ENCODE data around the gene GPBP1.

The GPBP1 gene

DNA sequence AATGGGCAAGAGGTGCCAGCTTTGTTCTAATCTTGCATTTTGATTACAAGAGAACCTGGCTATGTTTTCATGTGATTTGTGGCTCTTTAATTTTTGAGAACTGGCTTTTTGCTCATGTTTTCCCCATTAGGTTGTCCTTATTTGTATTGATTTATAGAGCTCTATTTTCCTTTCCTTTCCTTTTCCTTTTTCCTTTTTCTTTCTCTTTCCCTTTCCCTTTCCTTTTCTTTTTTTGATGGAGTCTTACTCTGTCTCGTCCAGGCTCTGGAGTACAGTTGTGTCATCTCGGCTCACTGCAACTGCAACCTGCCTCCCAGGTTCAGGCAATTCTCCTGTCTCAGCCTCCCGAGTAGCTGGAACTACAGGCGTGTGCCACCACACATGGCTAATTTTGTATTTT, 55.5 kb downstream of the GPBP1 start:
- no peak overlapping the region for H3K27ac ChIP-seq (ENCODE audit: low read depth, low read length)
- no peaks in the 10 kb centered on the region for H3K27me3 ChIP-seq (ENCODE audit: control insufficient read depth in 5 of 5, insufficient read depth in 4 of 5, low read length in 5 of 5)
- peaks cover 18 to 33% (median 25%) of the 10 kb centered on the region in 5 donors for H3K36me3 ChIP-seq (ENCODE audit: control insufficient read depth in 5 of 5, insufficient read depth in 5 of 5, low read length in 5 of 5)
- H3K9ac ChIP-seq (ENCODE audit: low read length in 5 of 5), result no peak overlapping the region
- no peaks in the 10 kb centered on the region for H3K9me3 ChIP-seq (ENCODE audit: control insufficient read depth in 5 of 5, low read length in 5 of 5)
- H3K4me3 ChIP-seq (ENCODE audit: low read depth in 1 of 5, low read length in 5 of 5), result no peak overlapping the region
- peaks cover 0 to 5% (median 0%) of the 10 kb centered on the region in 5 donors for H3K4me1 ChIP-seq (ENCODE audit: control insufficient read depth in 5 of 5, insufficient read depth in 5 of 5, low read length in 5 of 5)

DNA sequence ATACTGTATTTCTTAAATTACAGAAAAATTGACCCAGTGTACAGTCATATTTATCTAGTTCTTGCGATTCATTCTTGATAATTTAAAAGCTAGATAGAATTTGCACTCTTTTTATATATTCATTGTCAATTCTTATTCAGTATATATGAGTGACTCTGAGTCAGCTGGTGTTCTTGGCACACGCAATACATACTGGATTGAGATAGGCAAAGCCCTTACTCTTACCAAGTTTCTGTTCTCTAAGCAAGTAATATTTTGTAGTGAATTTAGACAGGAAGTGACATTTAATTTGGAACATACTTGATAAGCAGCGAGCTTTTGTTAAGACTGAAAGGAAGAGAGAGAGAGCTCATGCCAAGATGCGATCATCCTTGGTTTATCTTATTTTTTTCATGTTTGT, 57.7 kb downstream of the GPBP1 start:
- H3K4me3 ChIP-seq (ENCODE audit: low read depth in 1 of 5, low read length in 5 of 5), result no peak overlapping the region
- H3K27me3 ChIP-seq (ENCODE audit: control insufficient read depth in 5 of 5, insufficient read depth in 4 of 5, low read length in 5 of 5), result no peaks in the 10 kb centered on the region
- no peak overlapping the region for H3K9ac ChIP-seq (ENCODE audit: low read length in 5 of 5)
- H3K27ac ChIP-seq (ENCODE audit: low read depth, low read length), result no peak overlapping the region
- peaks cover 20 to 28% (median 27%) of the 10 kb centered on the region in 5 donors for H3K36me3 ChIP-seq (ENCODE audit: control insufficient read depth in 5 of 5, insufficient read depth in 5 of 5, low read length in 5 of 5)
- peaks cover 0 to 5% (median 0%) of the 10 kb centered on the region in 5 donors for H3K4me1 ChIP-seq (ENCODE audit: control insufficient read depth in 5 of 5, insufficient read depth in 5 of 5, low read length in 5 of 5)
- H3K9me3 ChIP-seq (ENCODE audit: control insufficient read depth in 5 of 5, low read length in 5 of 5), result no peaks in the 10 kb centered on the region

DNA sequence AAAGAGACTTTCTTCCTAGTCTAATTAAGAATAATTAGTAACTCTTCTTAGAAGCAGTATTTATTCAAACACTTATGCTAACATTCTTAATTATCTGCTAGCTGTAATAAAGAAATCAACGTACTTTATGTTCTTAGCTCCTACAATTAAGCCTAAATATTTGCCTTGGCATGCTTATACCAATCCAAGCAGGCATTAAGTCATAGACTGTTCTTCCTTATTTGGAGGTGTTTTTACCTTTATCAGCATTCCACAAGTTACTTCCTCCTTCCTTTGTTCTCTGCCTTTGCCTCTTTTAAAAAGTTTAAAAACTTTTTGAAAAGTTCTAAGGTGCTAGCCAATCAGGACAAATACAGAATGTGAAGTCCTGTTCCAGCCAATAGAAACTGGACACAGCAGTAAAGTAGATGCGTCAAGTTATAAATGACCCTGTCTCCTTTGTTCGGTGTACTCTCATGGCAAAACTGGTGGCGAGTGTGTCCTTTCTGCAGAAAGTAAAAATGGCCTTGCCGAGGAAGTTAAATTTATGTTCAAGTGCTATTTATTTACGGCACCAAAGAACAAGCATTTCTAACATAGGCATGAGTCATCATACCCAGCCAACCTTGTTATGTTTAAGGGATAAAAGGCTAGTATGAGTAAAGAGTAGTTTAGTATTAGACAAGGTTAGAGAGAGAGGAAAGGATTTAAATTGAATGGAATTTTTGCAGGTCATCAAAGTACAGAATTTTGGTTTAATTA, 58.6 kb downstream of the GPBP1 start:
- peaks cover 21 to 30% (median 27%) of the 10 kb centered on the region in 5 donors for H3K36me3 ChIP-seq (ENCODE audit: control insufficient read depth in 5 of 5, insufficient read depth in 5 of 5, low read length in 5 of 5)
- H3K4me3 ChIP-seq (ENCODE audit: low read depth in 1 of 5, low read length in 5 of 5), result no peak overlapping the region
- H3K9me3 ChIP-seq (ENCODE audit: control insufficient read depth in 5 of 5, low read length in 5 of 5), result no peaks in the 10 kb centered on the region
- no peaks in the 10 kb centered on the region for H3K27me3 ChIP-seq (ENCODE audit: control insufficient read depth in 5 of 5, insufficient read depth in 4 of 5, low read length in 5 of 5)
- peaks cover 0 to 5% (median 0%) of the 10 kb centered on the region in 5 donors for H3K4me1 ChIP-seq (ENCODE audit: control insufficient read depth in 5 of 5, insufficient read depth in 5 of 5, low read length in 5 of 5)
- no peak overlapping the region for H3K9ac ChIP-seq (ENCODE audit: low read length in 5 of 5)
- H3K27ac ChIP-seq (ENCODE audit: low read depth, low read length), result no peak overlapping the region

DNA sequence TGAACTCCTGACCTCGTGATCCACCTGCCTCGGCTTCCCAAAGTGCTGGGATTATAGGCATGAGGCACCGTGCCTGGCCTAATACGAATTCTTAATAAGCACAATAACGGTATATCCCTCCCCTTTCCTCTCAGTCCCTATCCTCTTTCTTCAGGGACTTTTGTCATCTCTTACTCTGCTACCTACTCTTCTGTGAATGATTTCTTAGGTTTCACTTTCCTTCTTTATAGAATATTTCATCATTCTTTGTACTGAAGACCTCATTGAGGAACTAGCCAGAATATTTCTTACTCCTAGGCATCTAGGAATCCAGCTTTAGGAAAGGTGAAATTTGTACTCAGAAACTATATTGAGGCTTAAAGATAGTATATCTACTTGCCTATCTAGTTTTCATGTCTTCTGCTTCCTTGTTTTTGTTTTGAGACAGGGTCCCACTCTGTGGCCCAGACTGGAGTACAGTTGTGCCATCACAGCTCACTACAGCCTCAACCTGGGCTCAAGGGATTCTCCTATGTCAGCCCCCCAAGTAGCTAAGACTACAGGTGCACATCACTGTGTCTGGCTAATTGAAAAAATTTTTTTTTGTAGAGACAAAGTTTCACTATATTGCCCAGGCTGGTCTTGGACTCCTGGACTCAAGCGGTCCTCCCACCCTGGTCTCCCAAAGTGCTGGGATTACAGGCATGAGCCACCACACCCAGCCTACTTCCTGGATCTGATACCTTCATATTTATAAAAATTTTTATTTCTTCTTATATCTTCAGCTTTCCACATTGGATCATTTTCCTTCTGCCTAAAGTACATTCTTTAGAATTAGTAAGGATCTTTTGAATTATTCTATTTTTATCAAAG, 69.7 kb downstream of the GPBP1 start:
- Histone ChIP-seq H3K9ac (ENCODE audit: low read length in 5 of 5) (no peak overlapping the region), H3K27ac (ENCODE audit: low read depth, low read length) (no peak overlapping the region), H3K4me1 (ENCODE audit: control insufficient read depth in 5 of 5, insufficient read depth in 5 of 5, low read length in 5 of 5) (peaks cover 0 to 4% (median 0%) of the 10 kb centered on the region in 5 donors), H3K9me3 (ENCODE audit: control insufficient read depth in 5 of 5, low read length in 5 of 5) (no peaks in the 10 kb centered on the region), H3K27me3 (ENCODE audit: control insufficient read depth in 5 of 5, insufficient read depth in 4 of 5, low read length in 5 of 5) (no peaks in the 10 kb centered on the region), H3K36me3 (ENCODE audit: control insufficient read depth in 5 of 5, insufficient read depth in 5 of 5, low read length in 5 of 5) (peaks cover 16 to 28% (median 17%) of the 10 kb centered on the region in 5 donors), H3K4me3 (ENCODE audit: low read depth in 1 of 5, low read length in 5 of 5) (no peak overlapping the region)

DNA sequence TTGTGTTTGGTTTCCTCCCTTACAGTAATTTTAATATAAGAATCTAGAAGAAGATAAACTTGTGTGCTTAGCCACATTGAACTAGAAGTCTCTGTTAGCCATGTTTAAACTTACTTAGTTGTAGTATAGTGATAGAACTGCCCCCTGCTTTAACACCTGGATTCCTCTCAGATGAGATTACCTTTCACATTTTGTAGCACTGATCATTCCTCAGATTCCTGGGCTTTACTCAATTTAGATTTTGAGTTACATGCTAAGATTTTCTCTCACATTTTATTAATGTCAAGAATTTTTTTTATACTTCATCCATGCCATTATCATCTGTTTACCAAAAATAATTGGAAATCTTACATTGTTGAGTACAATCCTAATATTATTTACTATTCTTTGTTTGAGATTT, 70.5 kb downstream of the GPBP1 start:
- no peaks in the 10 kb centered on the region for H3K27me3 ChIP-seq (ENCODE audit: control insufficient read depth in 5 of 5, insufficient read depth in 4 of 5, low read length in 5 of 5)
- peaks cover 20 to 33% (median 24%) of the 10 kb centered on the region in 5 donors for H3K36me3 ChIP-seq (ENCODE audit: control insufficient read depth in 5 of 5, insufficient read depth in 5 of 5, low read length in 5 of 5)
- H3K4me1 ChIP-seq (ENCODE audit: control insufficient read depth in 5 of 5, insufficient read depth in 5 of 5, low read length in 5 of 5), result peaks cover 0 to 4% (median 0%) of the 10 kb centered on the region in 5 donors
- H3K27ac ChIP-seq (ENCODE audit: low read depth, low read length), result no peak overlapping the region
- H3K4me3 ChIP-seq (ENCODE audit: low read depth in 1 of 5, low read length in 5 of 5), result no peak overlapping the region
- H3K9me3 ChIP-seq (ENCODE audit: control insufficient read depth in 5 of 5, low read length in 5 of 5), result no peaks in the 10 kb centered on the region
- H3K9ac ChIP-seq (ENCODE audit: low read length in 5 of 5), result no peak overlapping the region

DNA sequence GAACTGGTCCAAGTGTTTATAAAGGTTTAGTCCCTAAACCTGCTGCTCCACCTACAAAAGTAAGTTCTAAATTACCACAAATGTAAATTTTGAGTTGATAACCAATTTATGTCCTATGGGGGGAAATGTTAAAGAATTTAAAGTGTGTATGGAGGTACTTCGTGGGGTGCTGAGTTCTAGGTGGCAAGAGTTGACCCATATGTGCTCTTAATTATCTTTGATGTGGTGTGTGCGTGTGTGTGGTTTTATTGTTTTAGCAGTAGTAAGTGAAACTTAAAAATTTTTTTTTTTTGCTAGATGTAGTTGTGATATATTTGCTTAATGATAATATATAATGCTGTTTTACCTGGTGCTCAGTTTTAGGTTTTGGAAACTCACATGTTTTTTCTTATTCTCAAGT, 72.6 kb downstream of the GPBP1 start:
- Histone ChIP-seq H3K27me3 (ENCODE audit: control insufficient read depth in 5 of 5, insufficient read depth in 4 of 5, low read length in 5 of 5) (no peaks in the 10 kb centered on the region), H3K27ac (ENCODE audit: low read depth, low read length) (no peak overlapping the region), H3K9me3 (ENCODE audit: control insufficient read depth in 5 of 5, low read length in 5 of 5) (no peaks in the 10 kb centered on the region), H3K4me1 (ENCODE audit: control insufficient read depth in 5 of 5, insufficient read depth in 5 of 5, low read length in 5 of 5) (peaks cover 0 to 4% (median 0%) of the 10 kb centered on the region in 5 donors), H3K36me3 (ENCODE audit: control insufficient read depth in 5 of 5, insufficient read depth in 5 of 5, low read length in 5 of 5) (peaks cover 29 to 50% (median 35%) of the 10 kb centered on the region in 5 donors), H3K9ac (ENCODE audit: low read length in 5 of 5) (no peak overlapping the region), H3K4me3 (ENCODE audit: low read depth in 1 of 5, low read length in 5 of 5) (no peak overlapping the region)

DNA sequence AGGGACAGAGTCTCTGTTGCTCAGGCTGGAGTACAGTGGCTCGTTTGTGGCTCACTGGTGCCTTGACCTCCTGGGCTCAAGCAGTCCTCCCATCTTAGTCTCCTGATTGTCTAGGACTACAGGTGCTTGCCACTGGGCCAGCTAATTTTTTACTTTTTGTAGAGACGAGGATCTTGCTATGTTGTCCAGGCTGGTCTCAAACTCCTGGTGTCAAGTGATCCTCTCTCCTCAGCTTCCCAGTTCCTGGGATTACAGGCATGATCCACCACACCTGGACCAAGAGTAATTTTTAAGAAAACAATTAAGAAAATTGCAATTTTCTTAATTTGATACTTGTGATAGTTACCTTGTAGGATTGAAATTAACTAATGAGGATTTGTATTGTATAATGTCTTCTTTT, 73.9 kb downstream of the GPBP1 start:
- Histone ChIP-seq H3K27me3 (ENCODE audit: control insufficient read depth in 5 of 5, insufficient read depth in 4 of 5, low read length in 5 of 5) (no peaks in the 10 kb centered on the region), H3K27ac (ENCODE audit: low read depth, low read length) (no peak overlapping the region), H3K4me1 (ENCODE audit: control insufficient read depth in 5 of 5, insufficient read depth in 5 of 5, low read length in 5 of 5) (peaks cover 0 to 4% (median 0%) of the 10 kb centered on the region in 5 donors), H3K36me3 (ENCODE audit: control insufficient read depth in 5 of 5, insufficient read depth in 5 of 5, low read length in 5 of 5) (peaks cover 29 to 56% (median 41%) of the 10 kb centered on the region in 5 donors), H3K9ac (ENCODE audit: low read length in 5 of 5) (no peak overlapping the region), H3K4me3 (ENCODE audit: low read depth in 1 of 5, low read length in 5 of 5) (no peak overlapping the region), H3K9me3 (ENCODE audit: control insufficient read depth in 5 of 5, low read length in 5 of 5) (no peaks in the 10 kb centered on the region)

DNA sequence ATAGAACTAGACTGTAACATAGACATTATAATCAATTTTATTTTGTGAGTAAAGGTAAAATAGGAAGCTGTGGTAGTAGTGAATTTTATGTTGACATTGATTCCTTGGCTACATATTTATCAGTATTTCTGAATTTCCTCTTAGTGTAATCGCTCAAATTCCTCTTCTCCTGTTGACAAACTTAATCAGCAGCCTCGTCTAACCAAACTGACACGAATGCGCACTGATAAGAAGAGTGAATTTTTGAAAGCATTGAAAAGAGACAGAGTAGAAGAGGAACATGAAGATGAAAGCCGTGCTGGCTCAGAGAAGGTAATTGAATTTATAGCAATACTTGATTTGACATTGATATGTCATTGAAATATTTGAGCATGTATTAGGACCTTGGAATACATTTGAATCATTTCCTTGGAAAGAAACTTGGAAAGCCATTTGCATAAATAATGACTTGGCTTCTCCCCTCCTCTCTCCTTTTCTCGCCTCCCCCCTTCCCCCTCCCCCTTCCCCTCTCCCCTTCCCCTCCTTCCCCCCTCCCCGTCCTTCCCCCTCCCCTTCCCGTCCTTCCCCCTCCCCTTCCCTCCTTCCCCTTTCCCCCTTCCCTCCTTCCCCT, 75.5 kb downstream of the GPBP1 start:
- Histone ChIP-seq H3K36me3 (ENCODE audit: control insufficient read depth in 5 of 5, insufficient read depth in 5 of 5, low read length in 5 of 5) (peaks cover 29 to 62% (median 47%) of the 10 kb centered on the region in 5 donors), H3K9me3 (ENCODE audit: control insufficient read depth in 5 of 5, low read length in 5 of 5) (no peaks in the 10 kb centered on the region), H3K4me3 (ENCODE audit: low read depth in 1 of 5, low read length in 5 of 5) (no peak overlapping the region), H3K27me3 (ENCODE audit: control insufficient read depth in 5 of 5, insufficient read depth in 4 of 5, low read length in 5 of 5) (no peaks in the 10 kb centered on the region), H3K27ac (ENCODE audit: low read depth, low read length) (no peak overlapping the region), H3K9ac (ENCODE audit: low read length in 5 of 5) (no peak overlapping the region), H3K4me1 (ENCODE audit: control insufficient read depth in 5 of 5, insufficient read depth in 5 of 5, low read length in 5 of 5) (peaks cover 0 to 4% (median 0%) of the 10 kb centered on the region in 5 donors)

DNA sequence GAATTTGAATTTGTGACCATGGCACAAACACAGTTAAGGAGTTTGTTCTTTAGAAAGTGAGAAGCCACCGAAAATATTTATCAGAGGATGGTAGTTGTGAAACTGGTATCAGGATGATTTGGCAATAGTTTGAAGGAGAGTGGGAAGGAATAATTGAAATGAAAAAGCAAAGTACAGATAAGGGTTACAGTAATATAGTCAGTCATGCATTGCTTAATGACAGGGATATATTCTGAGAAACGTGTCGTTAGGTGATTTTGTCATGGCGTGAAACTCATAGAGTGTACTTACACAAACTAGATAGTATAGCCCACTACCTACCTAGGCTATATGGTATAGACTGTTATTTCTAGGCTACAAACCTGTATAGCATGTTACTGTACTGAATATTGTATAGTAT, 84.2 kb downstream of the GPBP1 start:
- H3K4me3 ChIP-seq (ENCODE audit: low read depth in 1 of 5, low read length in 5 of 5), result no peak overlapping the region
- H3K36me3 ChIP-seq (ENCODE audit: control insufficient read depth in 5 of 5, insufficient read depth in 5 of 5, low read length in 5 of 5), result peaks cover 27 to 52% (median 35%) of the 10 kb centered on the region in 5 donors
- H3K27ac ChIP-seq (ENCODE audit: low read depth, low read length), result no peak overlapping the region
- no peak overlapping the region for H3K9ac ChIP-seq (ENCODE audit: low read length in 5 of 5)
- H3K4me1 ChIP-seq (ENCODE audit: control insufficient read depth in 5 of 5, insufficient read depth in 5 of 5, low read length in 5 of 5), result peaks cover 0 to 2% (median 0%) of the 10 kb centered on the region in 5 donors
- H3K27me3 ChIP-seq (ENCODE audit: control insufficient read depth in 5 of 5, insufficient read depth in 4 of 5, low read length in 5 of 5), result no peaks in the 10 kb centered on the region
- no peaks in the 10 kb centered on the region for H3K9me3 ChIP-seq (ENCODE audit: control insufficient read depth in 5 of 5, low read length in 5 of 5)
